Prostate gland (tissue), 2 donors: ENCODE data around the gene ASPSCR1.

Experiments
- CTCF ChIP-seq, 4 experiments: fragments of 200-600 bp in 2 of 4; fragments of 450-650 bp in 2 of 4; sonication (generic) in 2 of 4; IDR thresholded peaks; 1 replicate in 3 of 4; 2 replicates in 1 of 4; pipeline ENCODE4 v1.5.1; 2016 to 2019; ENCODE audit warnings: antibody characterized with exemption in 4 of 4, mild to moderate bottlenecking in 2 of 4, moderate library complexity in 2 of 4
- POLR2A ChIP-seq: fragments of 450-650 bp; IDR thresholded peaks from one replicate; pipeline ENCODE4 v1.6.1; 2016; ENCODE audit warnings: antibody characterized with exemption, mild to moderate bottlenecking
- POLR2AphosphoS5 ChIP-seq: sonication (generic); formaldehyde crosslinking; IDR thresholded peaks from one replicate; pipeline ENCODE4 v1.6.1; 2017; ENCODE audit warnings: antibody characterized with exemption

- TF ChIP-seq CTCF (IDR thresholded peaks at IDR 0.05) = no peak
- no peak for TF ChIP-seq POLR2AphosphoS5
- no peak for TF ChIP-seq POLR2A
Measured at GRCh38 chr17:82014432-82014831, 37.0 kb downstream of the ASPSCR1 start.
